ENCODE measurements around the gene TMEM242. TPM values are rescaled to one million over a fixed set of nuclear protein-coding genes. Genes with fewer than 3 reads are reported as not detected.

Gene TMEM242
- total and polyA plus RNA-seq, 2 of the 4 experiments (the other 2 are of a cell fraction): 2.3 to 4.6 TPM

DNA sequence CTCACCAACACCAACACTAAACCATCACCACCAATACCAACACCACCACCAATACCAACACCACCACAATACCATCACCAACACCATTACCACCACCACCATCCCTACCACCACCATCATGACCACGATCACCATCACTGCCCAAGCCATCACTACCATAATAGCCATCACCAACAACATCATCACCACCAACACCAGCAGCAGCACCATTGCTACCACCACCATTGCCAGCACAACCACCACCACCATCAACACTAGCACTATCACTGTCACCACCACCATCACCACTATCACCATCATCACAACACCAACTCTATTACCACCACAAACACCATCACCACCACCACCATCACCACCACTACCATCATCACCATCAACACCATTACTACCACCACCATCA is 53.0 kb downstream of the TMEM242 start:
- H3K4me1 ChIP-seq (ENCODE audit: control insufficient read depth, insufficient read depth, low read length): peaks cover 8% of the 10 kb centered on the region
- DNase-seq (no peak), ATAC-seq (ENCODE audit: low read depth) (no peak)
- H3K4me2 ChIP-seq (ENCODE audit: low read depth, low read length): no peak overlapping the region
- H3K9me3 ChIP-seq (ENCODE audit: control insufficient read depth, insufficient read depth, low read length): no peaks in the 10 kb centered on the region
- H2BK5ac ChIP-seq (ENCODE audit: low read depth, low read length, poor library complexity, severe bottlenecking): peak overlapping the region; percentile 47
- intact Hi-C loops (cut with micrococcal nuclease): loop anchor here (10.0 kb wide), 1 partner anchor 316 kb away; no protein-coding TSS in a partner anchor
- H2AK9ac ChIP-seq (replicated peaks; ENCODE audit: low read depth, low read length, poor library complexity): peak overlapping the region; percentile 55
- no peak overlapping the region for H3K9ac ChIP-seq (ENCODE audit: low read depth, low read length)
- H3K36me3 ChIP-seq (ENCODE audit: control insufficient read depth, insufficient read depth, low read length): no peaks in the 10 kb centered on the region
- no peak overlapping the region for H2BK15ac ChIP-seq (ENCODE audit: low read depth, low read length)
- no peak overlapping the region for H3K4me3 ChIP-seq (ENCODE audit: insufficient read depth, low read depth, low read length)
- no peak overlapping the region for H2BK20ac ChIP-seq (ENCODE audit: low read depth, low read length)
- in situ Hi-C loops (cut with MboI; ENCODE audit: low sequenced_read_pairs): no loop called here
- no peak overlapping the region for H2AFZ ChIP-seq (replicated peaks; ENCODE audit: low read length, poor library complexity)
- peaks cover 0 to 2% of the 10 kb centered on the region in 2 experiments; a peak in 2 of 4 replicates for H3K79me1 ChIP-seq (ENCODE audit: low read depth in 1 of 2, low read length in 2 of 2)
- H4K91ac ChIP-seq (ENCODE audit: insufficient read depth, low read depth, low read length): no peak overlapping the region
- no peak overlapping the region for H2BK120ac ChIP-seq (ENCODE audit: low read depth, low read length)
- no TSS peak for BruUV-seq (replicated peaks)
- no peak overlapping the region for H3K56ac ChIP-seq (ENCODE audit: extremely low read depth, insufficient read depth, low read length)
- dilution Hi-C loops (cut with HindIII; ENCODE audit: low sequenced_read_pairs, unreplicated experiment): no loop called here
- no peaks in the 10 kb centered on the region for H4K20me1 ChIP-seq (ENCODE audit: insufficient read depth, low read length)
- H4K5ac ChIP-seq (ENCODE audit: low read depth, low read length): no peak overlapping the region
- ChIA-PET CTCF (no interaction called here), POLR2A (ENCODE audit: unreplicated experiment) (no interaction called here)
- H3K18ac ChIP-seq (ENCODE audit: low read depth, low read length): no peak overlapping the region
- H3K9me1 ChIP-seq (ENCODE audit: insufficient read depth, low read length): peaks cover 5% of the 10 kb centered on the region; the same call in 1 of the 2 replicates
- no peak overlapping the region for H3K4ac ChIP-seq (ENCODE audit: low read depth, low read length)
- no peak overlapping the region for H3K27ac ChIP-seq (ENCODE audit: insufficient read depth, low read length)
- H3K23ac ChIP-seq (ENCODE audit: low read depth, low read length): no peak overlapping the region
- TF ChIP-seq MAFK (IDR thresholded peaks at IDR 0.05; ENCODE audit: low read depth, low read length) (no peak), NFE2L2 (IDR thresholded peaks at IDR 0.05; ENCODE audit: low read depth, low read length) (no peak), SMC3 (IDR thresholded peaks at IDR 0.05; ENCODE audit: low read depth, low read length) (no peak), FOS (IDR thresholded peaks at IDR 0.05; ENCODE audit: low read depth, low read length) (no peak), CEBPB (IDR thresholded peaks at IDR 0.05; ENCODE audit: low read depth, low read length) (no peak), CHD1 (IDR thresholded peaks at IDR 0.05; ENCODE audit: low read depth, low read length) (no peak), RCOR1 (IDR thresholded peaks at IDR 0.05; ENCODE audit: insufficient replicate concordance, low read length) (no peak)
- TF ChIP-seq, protein P1, sequence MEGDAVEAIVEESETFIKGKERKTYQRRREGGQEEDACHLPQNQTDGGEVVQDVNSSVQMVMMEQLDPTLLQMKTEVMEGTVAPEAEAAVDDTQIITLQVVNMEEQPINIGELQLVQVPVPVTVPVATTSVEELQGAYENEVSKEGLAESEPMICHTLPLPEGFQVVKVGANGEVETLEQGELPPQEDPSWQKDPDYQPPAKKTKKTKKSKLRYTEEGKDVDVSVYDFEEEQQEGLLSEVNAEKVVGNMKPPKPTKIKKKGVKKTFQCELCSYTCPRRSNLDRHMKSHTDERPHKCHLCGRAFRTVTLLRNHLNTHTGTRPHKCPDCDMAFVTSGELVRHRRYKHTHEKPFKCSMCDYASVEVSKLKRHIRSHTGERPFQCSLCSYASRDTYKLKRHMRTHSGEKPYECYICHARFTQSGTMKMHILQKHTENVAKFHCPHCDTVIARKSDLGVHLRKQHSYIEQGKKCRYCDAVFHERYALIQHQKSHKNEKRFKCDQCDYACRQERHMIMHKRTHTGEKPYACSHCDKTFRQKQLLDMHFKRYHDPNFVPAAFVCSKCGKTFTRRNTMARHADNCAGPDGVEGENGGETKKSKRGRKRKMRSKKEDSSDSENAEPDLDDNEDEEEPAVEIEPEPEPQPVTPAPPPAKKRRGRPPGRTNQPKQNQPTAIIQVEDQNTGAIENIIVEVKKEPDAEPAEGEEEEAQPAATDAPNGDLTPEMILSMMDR (conservative IDR thresholded peaks at IDR 0.05; ENCODE audit: low read depth, low read length): no peak
- TF ChIP-seq, protein P2, sequence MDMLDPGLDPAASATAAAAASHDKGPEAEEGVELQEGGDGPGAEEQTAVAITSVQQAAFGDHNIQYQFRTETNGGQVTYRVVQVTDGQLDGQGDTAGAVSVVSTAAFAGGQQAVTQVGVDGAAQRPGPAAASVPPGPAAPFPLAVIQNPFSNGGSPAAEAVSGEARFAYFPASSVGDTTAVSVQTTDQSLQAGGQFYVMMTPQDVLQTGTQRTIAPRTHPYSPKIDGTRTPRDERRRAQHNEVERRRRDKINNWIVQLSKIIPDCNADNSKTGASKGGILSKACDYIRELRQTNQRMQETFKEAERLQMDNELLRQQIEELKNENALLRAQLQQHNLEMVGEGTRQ (IDR thresholded peaks at IDR 0.05; ENCODE audit: low read depth, low read length): no peak
- TF ChIP-seq, protein P3, sequence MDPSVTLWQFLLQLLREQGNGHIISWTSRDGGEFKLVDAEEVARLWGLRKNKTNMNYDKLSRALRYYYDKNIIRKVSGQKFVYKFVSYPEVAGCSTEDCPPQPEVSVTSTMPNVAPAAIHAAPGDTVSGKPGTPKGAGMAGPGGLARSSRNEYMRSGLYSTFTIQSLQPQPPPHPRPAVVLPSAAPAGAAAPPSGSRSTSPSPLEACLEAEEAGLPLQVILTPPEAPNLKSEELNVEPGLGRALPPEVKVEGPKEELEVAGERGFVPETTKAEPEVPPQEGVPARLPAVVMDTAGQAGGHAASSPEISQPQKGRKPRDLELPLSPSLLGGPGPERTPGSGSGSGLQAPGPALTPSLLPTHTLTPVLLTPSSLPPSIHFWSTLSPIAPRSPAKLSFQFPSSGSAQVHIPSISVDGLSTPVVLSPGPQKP (IDR thresholded peaks at IDR 0.05; ENCODE audit: borderline replicate concordance, low read depth, low read length): no peak
- H2AK5ac ChIP-seq (ENCODE audit: low read depth, low read length): no peak overlapping the region
- no peak overlapping the region for H4K8ac ChIP-seq (ENCODE audit: low read depth in 2 of 2, low read length in 2 of 2)
- WGBS, 2 experiments (ENCODE audit: extremely low coverage in 2 of 2, insufficient read length in 1 of 2): 83% methylated on average over 1 of the region's 1 CpG; no CpG with 5 or more reads in 1 of the 2 experiments
- H3K27me3 ChIP-seq (ENCODE audit: control insufficient read depth, insufficient read depth, low read length): peaks cover 4% of the 10 kb centered on the region; the same call in 1 of the 2 replicates
- H3K14ac ChIP-seq (replicated peaks; ENCODE audit: low read depth, low read length): no peak overlapping the region
